H9 (cell line): ENCODE results near the gene NDUFV2. TPM values are rescaled to one million over a fixed set of nuclear protein-coding genes. Genes with fewer than 3 reads are reported as not detected.
A peak's percentile ranks its signal among the peaks of the same experiment; 100 is the strongest.

Experiments used
- DNase-seq: peaks from one replicate; pipeline ENCODE4 v3.0.0-alpha.2; 2017
- H2AFZ ChIP-seq: one replicate; pipeline ENCODE4 v1.6.1; 2013; ENCODE audit warnings: mild to moderate bottlenecking, low read length, control low read depth, moderate library complexity
- H2AK5ac ChIP-seq: 2 replicates; pipeline ENCODE4 v1.6.1; 2013; ENCODE audit warnings: low read length, control low read depth, mixed read lengths; ENCODE audit not compliant: insufficient read length
- H2BK120ac ChIP-seq: one replicate; pipeline ENCODE4 v1.6.1; 2013; ENCODE audit warnings: low read depth, mild to moderate bottlenecking, low read length, control low read depth, inconsistent platforms; ENCODE audit not compliant: poor library complexity, severe bottlenecking
- H2BK12ac ChIP-seq: 2 replicates; pipeline ENCODE4 v1.6.1; 2013; ENCODE audit warnings: low read length, control low read depth, mixed read lengths, low read depth; ENCODE audit not compliant: insufficient read length
- H2BK15ac ChIP-seq: 2 replicates; pipeline ENCODE4 v1.6.1; 2013; ENCODE audit warnings: low read depth, low read length, control low read depth
- H2BK20ac ChIP-seq: one replicate; pipeline ENCODE4 v1.6.1; 2013; ENCODE audit warnings: low read depth, mild to moderate bottlenecking, low read length, control low read depth, inconsistent platforms; ENCODE audit not compliant: poor library complexity, severe bottlenecking
- H2BK5ac ChIP-seq: 2 replicates; pipeline ENCODE4 v1.6.1; 2013; ENCODE audit warnings: low read length, control low read depth, mixed read lengths; ENCODE audit not compliant: insufficient read length
- H3K14ac ChIP-seq: 2 replicates; pipeline ENCODE4 v1.6.1; 2013; ENCODE audit warnings: low read length, control low read depth; ENCODE audit not compliant: insufficient read depth
- H3K18ac ChIP-seq: 2 replicates; pipeline ENCODE4 v1.6.1; 2013; ENCODE audit warnings: low read depth, mild to moderate bottlenecking, mixed read lengths, low read length, control low read depth; ENCODE audit not compliant: insufficient read length
- H3K23ac ChIP-seq: 2 replicates; pipeline ENCODE4 v1.6.1; 2013; ENCODE audit warnings: low read length, control low read depth, mixed read lengths, low read depth; ENCODE audit not compliant: insufficient read length
- H3K23me2 ChIP-seq: 2 replicates; pipeline ENCODE4 v1.6.1; 2013; ENCODE audit warnings: low read depth, mild to moderate bottlenecking, mixed read lengths, low read length, control low read depth; ENCODE audit not compliant: insufficient read length, poor library complexity, severe bottlenecking
- H3K27ac ChIP-seq: 2 replicates; pipeline ENCODE4 v1.5.1; 2013; ENCODE audit warnings: low read length, control low read depth, mixed read lengths, low read depth; ENCODE audit not compliant: insufficient read length
- H3K27me3 ChIP-seq: 2 replicates; pipeline ENCODE4 v1.6.1; 2013; ENCODE audit warnings: low read length, control low read depth, inconsistent platforms; ENCODE audit not compliant: insufficient read depth
- H3K4ac ChIP-seq: 2 replicates; pipeline ENCODE4 v1.6.1; 2013; ENCODE audit warnings: low read depth, mild to moderate bottlenecking, control low read depth, inconsistent platforms, low read length, moderate library complexity
- H3K4me1 ChIP-seq: 2 replicates; pipeline ENCODE4 v1.6.1; 2013; ENCODE audit warnings: low read length, control low read depth, inconsistent platforms; ENCODE audit not compliant: insufficient read depth
- H3K4me2 ChIP-seq: 2 replicates; pipeline ENCODE4 v1.6.1; 2013; ENCODE audit warnings: low read length, control low read depth, mixed read lengths; ENCODE audit not compliant: insufficient read length, insufficient read depth
- H3K56ac ChIP-seq: 2 replicates; pipeline ENCODE4 v1.6.1; 2013; ENCODE audit warnings: low read depth, mild to moderate bottlenecking, mixed read lengths, low read length, control low read depth; ENCODE audit not compliant: insufficient read length
- H3K79me1 ChIP-seq: 2 replicates; pipeline ENCODE4 v1.6.1; 2013; ENCODE audit warnings: low read depth, mild to moderate bottlenecking, moderate library complexity, low read length, control low read depth, inconsistent platforms; ENCODE audit not compliant: insufficient read depth, poor library complexity, severe bottlenecking
- H3K79me2 ChIP-seq: 2 replicates; pipeline ENCODE4 v1.6.1; 2013; ENCODE audit warnings: low read length, control low read depth, inconsistent platforms; ENCODE audit not compliant: insufficient read depth
- H3K9ac ChIP-seq: 2 replicates; pipeline ENCODE4 v1.6.1; 2013; ENCODE audit warnings: low read length, control low read depth, mixed read lengths; ENCODE audit not compliant: insufficient read length; ENCODE audit errors: extremely low read depth
- H3K9me3 ChIP-seq: one replicate; pipeline ENCODE4 v1.6.1; 2013; ENCODE audit warnings: low read depth, low read length, inconsistent platforms; ENCODE audit not compliant: control insufficient read depth
- H3T11ph ChIP-seq: one replicate; pipeline ENCODE4 v1.6.1; 2013; ENCODE audit warnings: mild to moderate bottlenecking, low read length, control low read depth, inconsistent platforms
- H4K20me1 ChIP-seq: one replicate; pipeline ENCODE4 v1.6.1; 2013; ENCODE audit not compliant: control insufficient read depth, insufficient read length, insufficient read depth
- H4K5ac ChIP-seq: 2 replicates; pipeline ENCODE4 v1.6.1; 2013; ENCODE audit warnings: low read depth, mild to moderate bottlenecking, mixed read lengths, low read length, control low read depth; ENCODE audit not compliant: insufficient read length
- H4K8ac ChIP-seq: replicated peaks from 2 replicates; pipeline ENCODE4 v1.6.1; 2013; ENCODE audit warnings: low read length, control low read depth, mixed read lengths, low read depth; ENCODE audit not compliant: insufficient read length
- H4K91ac ChIP-seq: 2 replicates; pipeline ENCODE4 v1.6.1; 2013; ENCODE audit warnings: low read depth, mild to moderate bottlenecking, moderate library complexity, mixed read lengths, low read length, control low read depth; ENCODE audit not compliant: insufficient read length
- H3K27ac Mint-ChIP-seq, 3 experiments: 2 replicates in 2 of 3; 3 replicates in 1 of 3; pipeline ENCODE4 v1.8.0; 2020 to 2021; ENCODE audit warnings: mixed read lengths in 3 of 3, mild to moderate bottlenecking in 1 of 3, moderate library complexity in 1 of 3
- H3K27me3 Mint-ChIP-seq: 2 replicates; pipeline ENCODE4 v1.8.0; 2021; ENCODE audit warnings: low read depth, mild to moderate bottlenecking, moderate library complexity, mixed read lengths
- H3K36me3 Mint-ChIP-seq, 3 experiments: 2 replicates in 2 of 3; 3 replicates in 1 of 3; pipeline ENCODE4 v1.8.0; 2020 to 2021; ENCODE audit warnings: low read depth in 3 of 3, mixed read lengths in 3 of 3; ENCODE audit not compliant: insufficient read depth in 1 of 3
- H3K4me1 Mint-ChIP-seq, 2 experiments: 2 replicates each; pipeline ENCODE4 v1.8.0; 2020; ENCODE audit warnings: mixed read lengths in 2 of 2
- H3K4me3 Mint-ChIP-seq, 2 experiments: 2 replicates in 1 of 2; 3 replicates in 1 of 2; pipeline ENCODE4 v1.8.0; 2020 to 2021; ENCODE audit warnings: mild to moderate bottlenecking in 2 of 2, mixed read lengths in 2 of 2, moderate library complexity in 1 of 2
- H3K9me3 Mint-ChIP-seq, 2 experiments: 2 replicates in 1 of 2; 3 replicates in 1 of 2; pipeline ENCODE4 v1.8.0; 2020; ENCODE audit warnings: mild to moderate bottlenecking in 2 of 2, mixed read lengths in 2 of 2, moderate library complexity in 1 of 2
- WGBS: extraction: QIAGEN DNeasy Blood & Tissue Kit; methylation state at CpG from one replicate; pipeline ENCODE4 v1.1.7; 2013; ENCODE audit warnings: missing lambda C conversion rate, low lambda C conversion rate, mixed read lengths; ENCODE audit not compliant: insufficient read length; ENCODE audit errors: extremely low coverage; 5-methylcytosine and 5-hydroxymethylcytosine counted together
- total RNA-seq: library from RNA; stranded (reverse); gene quantifications from 2 replicates; pipeline ENCODE4 v1.2.1, GENCODE V29; 2021
- TF ChIP-seq, protein P1 (sequence below): fragments of 200-600 bp; sonication (generic); conservative IDR thresholded peaks from 3 replicates; pipeline ENCODE4 v1.8.0; 2021; ENCODE audit warnings: antibody characterized with exemption, mild to moderate bottlenecking

NDUFV2 gene
- total RNA-seq, 1 experiment from 2014 or later: 206 TPM

DNA sequence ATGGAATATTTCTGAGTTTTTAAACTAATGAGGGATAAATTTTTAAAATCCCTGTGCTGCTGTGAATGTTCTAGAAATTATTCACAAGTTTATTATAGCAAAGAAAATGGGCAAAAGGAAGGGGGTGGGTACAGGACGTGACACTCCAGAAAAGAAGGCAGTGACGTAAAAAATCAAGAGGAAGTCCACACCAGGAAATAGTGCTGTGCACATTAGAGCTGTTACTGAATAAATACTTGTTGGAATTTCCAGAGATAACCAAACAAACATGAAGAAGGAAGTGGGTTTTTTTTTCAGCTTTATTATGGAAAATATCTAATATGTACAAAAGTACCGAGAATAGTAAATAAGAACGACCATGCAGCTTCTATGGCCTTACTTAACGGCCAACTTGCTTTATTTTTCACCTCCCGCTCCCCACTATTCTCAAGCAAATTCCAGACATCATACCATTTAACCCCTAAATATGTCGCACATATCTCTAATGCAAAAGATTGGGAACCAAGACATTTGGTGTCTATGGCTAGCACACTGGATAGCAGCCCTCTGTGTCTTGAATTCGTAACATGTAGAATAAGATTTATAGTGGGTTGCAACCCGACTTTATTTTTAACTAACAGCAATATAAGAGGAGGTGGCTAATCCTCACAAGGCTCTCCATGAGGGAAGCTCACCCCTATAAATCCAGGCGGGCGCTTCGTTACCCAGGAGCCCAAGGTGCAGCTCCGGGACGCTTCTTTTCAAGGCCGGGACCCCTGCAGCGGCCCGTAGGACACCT lies 580 bp upstream of the NDUFV2 start:
- Mint-ChIP-seq H3K36me3 (peaks cover 2 to 18% (median 9%) of the 10 kb centered on the region in 3 experiments; a peak in 5 of 7 replicates), H3K9me3 (no peaks in the 10 kb centered on the region), H3K4me3 (peak overlapping the region; percentile 79 to 87), H3K27me3 (no peaks in the 10 kb centered on the region), H3K27ac (peak overlapping the region in 1 of 3 experiments; percentile 41; a peak in 1 of 7 replicates), H3K4me1 (peaks cover 55 to 64% of the 10 kb centered on the region in 2 experiments)
- no peak for DNase-seq
- no peaks in the 10 kb centered on the region for H3K27me3 ChIP-seq
- WGBS: no CpG with 5 or more reads among the region's 17 CpGs
- H3K27ac ChIP-seq: no peak overlapping the region
- no peak overlapping the region for H3K9ac ChIP-seq
- no peak overlapping the region for H2AFZ ChIP-seq
- peak overlapping the region; percentile 70 for H3K4me2 ChIP-seq
- H3K14ac ChIP-seq: no peak overlapping the region
- H3K4ac ChIP-seq: no peak overlapping the region
- peaks cover 5% of the 10 kb centered on the region; the same call in 1 of the 2 replicates for H3K4me1 ChIP-seq
- H4K5ac ChIP-seq: no peak overlapping the region
- H4K91ac ChIP-seq: no peak overlapping the region
- no peaks in the 10 kb centered on the region for H3K9me3 ChIP-seq
- no peak overlapping the region for H2BK20ac ChIP-seq
- H3K56ac ChIP-seq: no peak overlapping the region
- H3K79me2 ChIP-seq: peaks cover 35% of the 10 kb centered on the region; the same call in 1 of the 2 replicates
- H4K8ac ChIP-seq: no peak overlapping the region
- no peak overlapping the region for H2BK5ac ChIP-seq
- H3K23me2 ChIP-seq: peaks cover 9% of the 10 kb centered on the region
- H3K23ac ChIP-seq: no peak overlapping the region
- no peak overlapping the region for H2BK15ac ChIP-seq
- no peaks in the 10 kb centered on the region for H4K20me1 ChIP-seq
- no peak overlapping the region for H2BK12ac ChIP-seq
- no peak overlapping the region for H3T11ph ChIP-seq
- H3K79me1 ChIP-seq: no peaks in the 10 kb centered on the region
- no peak overlapping the region for H2AK5ac ChIP-seq
- H2BK120ac ChIP-seq: no peak overlapping the region
- no peak overlapping the region for H3K18ac ChIP-seq
- TF ChIP-seq, protein P1, sequence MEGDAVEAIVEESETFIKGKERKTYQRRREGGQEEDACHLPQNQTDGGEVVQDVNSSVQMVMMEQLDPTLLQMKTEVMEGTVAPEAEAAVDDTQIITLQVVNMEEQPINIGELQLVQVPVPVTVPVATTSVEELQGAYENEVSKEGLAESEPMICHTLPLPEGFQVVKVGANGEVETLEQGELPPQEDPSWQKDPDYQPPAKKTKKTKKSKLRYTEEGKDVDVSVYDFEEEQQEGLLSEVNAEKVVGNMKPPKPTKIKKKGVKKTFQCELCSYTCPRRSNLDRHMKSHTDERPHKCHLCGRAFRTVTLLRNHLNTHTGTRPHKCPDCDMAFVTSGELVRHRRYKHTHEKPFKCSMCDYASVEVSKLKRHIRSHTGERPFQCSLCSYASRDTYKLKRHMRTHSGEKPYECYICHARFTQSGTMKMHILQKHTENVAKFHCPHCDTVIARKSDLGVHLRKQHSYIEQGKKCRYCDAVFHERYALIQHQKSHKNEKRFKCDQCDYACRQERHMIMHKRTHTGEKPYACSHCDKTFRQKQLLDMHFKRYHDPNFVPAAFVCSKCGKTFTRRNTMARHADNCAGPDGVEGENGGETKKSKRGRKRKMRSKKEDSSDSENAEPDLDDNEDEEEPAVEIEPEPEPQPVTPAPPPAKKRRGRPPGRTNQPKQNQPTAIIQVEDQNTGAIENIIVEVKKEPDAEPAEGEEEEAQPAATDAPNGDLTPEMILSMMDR: no peak
